Measurements from ENCODE around the gene FMO2.
A peak's percentile ranks its signal among the peaks of the same experiment; 100 is the strongest.
"Not testable (repeated sequence)": the region's sequence is repeated elsewhere in the genome, so short reads cannot be mapped to it uniquely, and the experiment has no call there.

The FMO2 gene

DNA sequence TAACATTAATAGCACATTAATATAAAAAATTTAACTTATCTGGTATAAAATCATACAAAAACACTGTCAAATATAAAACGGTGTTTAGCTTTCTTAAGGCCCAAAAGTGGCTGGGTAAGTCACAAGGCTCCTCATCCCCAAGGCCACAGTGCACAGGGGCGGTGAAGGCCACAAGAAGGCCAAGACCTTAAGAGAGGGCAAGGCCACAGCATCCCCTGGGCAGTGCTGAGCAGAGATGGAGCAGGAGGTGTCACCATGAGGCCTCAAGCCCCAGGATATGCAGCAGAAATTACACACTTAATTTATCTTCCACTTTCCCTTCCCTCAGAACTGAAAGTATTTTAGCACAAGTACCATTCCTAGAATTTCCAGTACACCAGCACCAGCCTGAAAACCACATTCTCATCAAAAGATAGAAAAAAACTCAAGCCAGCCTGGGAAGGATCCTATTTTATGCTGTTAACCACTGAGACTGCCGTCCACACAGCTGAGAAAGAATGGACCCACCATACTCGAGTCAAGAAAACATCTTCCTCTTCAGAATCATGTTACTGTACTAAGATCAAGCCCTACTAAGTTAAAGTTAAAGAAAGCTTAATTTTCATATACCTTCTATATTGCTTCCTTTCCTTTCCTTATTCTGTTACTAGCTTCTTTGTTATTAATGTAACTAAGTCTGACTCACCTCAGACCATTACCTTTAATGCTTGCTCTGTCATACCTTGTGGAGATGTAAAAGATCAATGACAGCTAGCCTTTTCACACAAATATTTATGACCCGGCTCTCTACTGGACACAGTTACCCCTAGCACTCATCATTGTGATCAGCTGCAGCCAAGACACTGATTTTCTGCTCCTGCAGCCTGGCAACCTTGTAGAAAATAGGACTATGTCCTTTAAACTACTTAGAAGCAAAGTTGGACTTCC, 36.8 kb downstream of the FMO2 start:
- no peak for DNase-seq

DNA sequence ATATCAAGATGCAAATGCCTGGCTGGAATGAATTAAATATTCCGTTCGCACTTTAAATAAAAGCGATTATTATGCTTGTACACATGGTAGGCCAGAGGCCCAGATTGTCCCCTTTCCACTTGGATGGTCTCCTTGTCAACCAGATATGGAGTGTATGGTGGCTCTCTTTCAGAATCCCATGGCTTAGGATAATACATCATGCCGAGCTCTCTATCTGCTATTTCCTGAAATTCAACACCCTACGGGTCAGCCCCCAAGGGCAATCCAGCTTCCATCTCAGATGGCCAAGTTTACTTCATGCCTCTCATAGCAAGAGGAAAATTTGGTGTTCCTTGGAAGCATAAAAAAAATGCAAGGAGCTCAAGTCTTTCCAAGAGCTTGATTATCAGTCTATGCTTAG, 37.8 kb downstream of the FMO2 start:
- no peak for DNase-seq

DNA sequence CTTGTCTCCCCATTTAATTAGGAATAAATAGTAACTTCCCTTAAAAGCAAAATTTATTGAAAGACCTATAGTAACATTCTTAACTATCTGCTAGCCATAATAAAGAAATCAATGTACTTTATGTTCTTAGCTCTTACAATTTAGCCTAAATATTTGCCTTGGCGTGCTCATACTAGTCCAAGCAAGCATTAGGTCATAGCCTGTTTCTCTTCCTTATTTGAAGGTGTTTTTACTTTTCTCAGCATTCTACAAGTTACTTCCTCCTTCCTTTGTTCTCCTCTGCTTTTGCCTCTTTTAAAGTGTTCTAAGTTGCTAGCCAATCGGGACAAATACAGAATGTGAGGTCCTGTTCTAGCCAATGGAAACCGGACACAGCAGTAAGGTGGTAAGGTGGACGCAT, 39.2 kb downstream of the FMO2 start:
- DNase-seq = not testable (repeated sequence)

DNA sequence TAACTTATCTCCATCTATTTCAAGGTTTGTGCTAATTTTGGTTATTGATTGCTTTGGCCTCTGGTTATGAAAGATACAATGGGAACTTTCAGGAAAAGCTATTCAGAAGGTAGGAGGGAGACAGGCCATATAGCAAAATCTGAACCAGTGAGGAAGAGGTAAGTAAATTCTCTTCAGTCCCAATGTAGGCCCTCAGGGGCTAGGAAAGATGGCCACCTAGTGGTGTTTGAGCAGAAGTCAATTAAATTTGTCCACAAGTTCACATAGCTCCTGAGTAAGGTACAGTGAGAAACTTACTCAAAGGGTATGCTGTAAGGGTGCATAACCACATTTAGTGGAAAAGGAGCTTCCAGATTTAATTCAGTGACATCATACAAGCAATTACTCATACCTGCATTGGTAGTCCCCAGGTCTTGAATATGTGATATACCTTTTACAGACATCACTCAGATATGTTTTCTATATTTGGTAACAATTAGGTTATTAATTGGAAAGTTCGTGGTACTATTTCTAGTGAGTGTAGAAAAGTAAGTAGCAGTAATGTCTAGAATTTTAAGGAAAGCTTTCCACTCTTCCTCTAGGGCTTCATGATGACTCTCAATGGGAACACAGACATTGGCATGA, 41.8 kb downstream of the FMO2 start:
- no peak for DNase-seq

DNA sequence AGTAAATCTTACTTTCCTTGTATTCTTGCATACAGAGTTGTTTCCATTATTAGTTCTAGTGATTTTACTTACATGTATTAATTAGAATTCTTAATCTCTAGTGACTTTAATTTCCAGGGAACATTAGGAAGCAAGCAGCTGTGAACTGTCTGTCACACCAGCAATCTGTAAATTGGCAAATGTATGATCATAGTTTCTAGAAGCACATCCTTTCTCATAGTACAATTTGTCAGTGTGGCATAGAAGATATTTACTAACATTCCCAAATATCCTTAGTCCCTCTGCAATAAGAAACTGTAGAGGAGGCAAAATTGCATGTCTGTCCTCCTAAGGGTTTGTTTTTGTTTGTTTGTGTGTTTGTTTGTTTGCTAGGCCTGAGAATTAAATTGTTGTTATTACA, 46.2 kb downstream of the FMO2 start:
- DNase-seq = no peak

DNA sequence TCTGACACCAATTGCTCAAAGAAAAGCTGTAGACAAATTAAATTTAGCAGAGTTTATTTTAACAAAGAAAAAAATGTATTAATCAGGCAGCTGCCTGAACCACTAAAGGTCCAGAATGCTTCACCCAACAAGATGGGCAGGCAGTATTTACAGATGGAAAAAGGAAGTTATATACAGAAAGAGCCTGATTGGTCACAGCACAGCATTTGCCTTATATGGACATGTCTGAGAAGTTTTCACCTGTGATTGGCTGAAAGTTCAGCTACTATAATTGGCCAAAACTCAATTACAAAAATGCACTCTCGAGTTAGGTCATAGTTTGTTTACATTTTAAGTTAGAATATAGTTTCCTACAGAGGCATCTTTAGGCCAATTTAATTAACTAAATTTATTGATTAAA, 48.1 kb downstream of the FMO2 start:
- no peak for DNase-seq

DNA sequence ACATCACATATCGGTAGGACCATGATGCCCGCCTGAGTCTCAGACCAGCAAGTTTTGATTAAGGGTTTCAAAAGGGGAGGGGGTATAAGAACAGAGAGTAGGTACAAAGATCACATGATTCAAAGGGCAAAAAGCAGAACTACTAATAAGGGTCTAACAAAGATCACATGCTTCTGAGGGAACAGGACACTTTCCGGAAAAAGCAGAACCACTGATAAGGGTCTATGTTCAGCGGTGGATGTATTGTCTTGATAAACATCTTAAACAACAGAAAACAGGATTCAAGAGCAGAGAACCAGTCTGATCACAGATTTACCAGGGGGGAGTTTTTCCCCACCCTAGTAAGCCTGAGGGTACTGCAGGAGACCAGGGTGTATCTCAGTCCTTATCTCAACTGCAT, 51.1 kb downstream of the FMO2 start:
- DNase-seq = not testable (repeated sequence)

DNA sequence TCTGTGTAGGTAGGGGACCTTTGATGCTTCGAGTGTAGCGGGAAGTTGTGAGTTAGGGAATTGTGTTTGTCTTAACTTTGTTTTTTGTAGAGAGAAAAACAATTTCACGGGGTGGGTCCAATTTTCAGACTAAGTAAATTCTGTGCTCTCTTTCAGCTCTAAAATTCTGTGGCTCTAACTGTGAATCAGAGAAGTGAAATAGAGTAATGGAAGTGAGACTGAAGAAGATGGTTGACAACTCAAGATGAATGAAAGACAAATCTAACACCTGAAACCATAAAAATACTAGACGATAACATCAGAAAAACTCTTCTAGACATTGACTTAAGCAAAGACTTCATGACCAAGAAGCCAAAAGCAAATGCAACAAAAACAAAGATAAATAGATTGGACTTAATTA, 58.8 kb downstream of the FMO2 start:
- DNase-seq = no peak

DNA sequence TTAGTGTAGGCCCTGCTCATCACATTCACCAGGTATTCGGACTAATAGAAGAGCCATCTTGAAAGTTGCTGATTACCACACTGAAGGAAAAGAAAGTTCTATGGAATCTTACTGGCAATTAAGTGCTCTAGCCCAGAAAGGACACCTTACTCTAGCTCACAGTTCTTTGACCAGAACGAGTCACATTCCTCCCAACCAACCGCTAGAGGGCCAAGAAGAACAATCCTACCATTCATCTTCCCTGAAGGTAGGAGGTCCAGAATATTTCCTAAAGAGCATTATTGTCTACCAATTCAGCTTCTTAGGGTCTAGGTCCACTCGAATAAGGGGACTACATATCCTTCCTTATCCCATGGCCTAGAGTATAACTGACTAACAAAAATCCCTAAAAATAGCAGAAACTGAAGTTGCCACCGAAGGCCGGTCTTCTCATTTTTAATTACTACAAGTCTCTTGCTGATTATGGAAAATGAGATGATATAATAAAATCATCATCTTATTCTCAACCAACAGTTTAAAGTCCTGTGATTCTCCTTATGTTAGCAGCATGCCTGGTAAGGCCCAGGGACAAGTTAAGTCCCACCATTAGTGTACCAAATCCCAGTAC, 60.5 kb downstream of the FMO2 start:
- DNase-seq = no peak

DNA sequence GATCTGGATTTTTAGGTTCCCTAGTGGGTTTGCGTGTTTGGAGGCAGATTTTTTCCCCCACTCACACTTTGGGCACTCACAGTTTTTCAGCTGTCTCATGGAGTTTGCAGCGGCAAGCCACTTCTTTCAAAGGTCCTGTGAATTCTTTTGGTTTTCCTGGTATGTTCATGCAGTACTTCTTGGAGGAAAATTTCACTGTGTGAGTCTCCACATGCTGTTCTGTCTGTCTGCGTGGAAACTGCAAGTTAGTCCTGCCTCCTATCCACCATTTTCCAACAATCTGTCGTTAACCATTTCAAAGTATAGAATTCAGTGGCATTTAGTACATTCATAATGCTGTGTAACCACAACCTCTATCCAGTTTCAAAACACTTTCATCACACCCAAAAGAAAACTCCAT, 62.4 kb downstream of the FMO2 start:
- DNase-seq = no peak

DNA sequence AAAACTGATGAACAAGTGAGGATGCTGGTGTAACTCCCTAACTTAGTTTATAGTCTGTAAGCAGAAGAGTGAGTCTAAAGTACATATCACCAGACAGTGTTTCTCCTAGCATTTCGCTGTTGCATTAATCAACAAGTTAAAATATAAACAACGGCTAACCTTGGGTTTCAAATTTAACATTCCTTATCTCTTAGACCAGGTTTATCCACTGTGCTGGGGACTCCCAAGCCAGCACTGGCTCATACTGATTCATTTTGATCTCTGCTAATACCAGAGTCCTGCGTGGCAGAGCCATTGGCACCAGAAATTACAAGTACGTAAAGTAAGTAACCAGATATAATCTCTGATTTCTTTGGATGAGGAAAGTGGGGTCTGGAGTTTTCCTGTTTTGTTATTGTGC, 63.2 kb downstream of the FMO2 start, which contains the start of gene FMO1:
Gene FMO1 (plus strand): TSS at position 193 of the 400 bp plus-strand sequence. CDS start 9,594 bp downstream, outside the sequence.
- no peak for DNase-seq

DNA sequence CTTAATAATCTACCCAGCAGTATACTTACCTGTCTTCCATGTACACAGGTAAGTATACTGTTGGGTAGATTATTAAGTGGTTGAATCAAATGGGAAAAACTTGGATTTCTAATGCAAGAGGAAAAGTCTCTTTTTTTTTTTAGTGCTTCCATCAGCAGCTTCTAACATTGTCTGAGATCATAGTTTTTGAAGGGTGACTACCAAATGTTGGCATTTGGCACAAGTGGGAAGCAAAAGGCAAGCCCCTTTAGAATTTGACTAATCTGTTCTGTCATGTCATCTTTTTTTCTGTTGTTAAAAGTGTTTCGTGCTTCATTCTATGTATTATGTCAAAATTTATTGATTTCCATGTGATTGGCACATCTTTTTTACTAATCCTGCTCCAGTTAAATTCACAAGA, 63.7 kb downstream of the FMO2 start:
- no peak for DNase-seq

DNA sequence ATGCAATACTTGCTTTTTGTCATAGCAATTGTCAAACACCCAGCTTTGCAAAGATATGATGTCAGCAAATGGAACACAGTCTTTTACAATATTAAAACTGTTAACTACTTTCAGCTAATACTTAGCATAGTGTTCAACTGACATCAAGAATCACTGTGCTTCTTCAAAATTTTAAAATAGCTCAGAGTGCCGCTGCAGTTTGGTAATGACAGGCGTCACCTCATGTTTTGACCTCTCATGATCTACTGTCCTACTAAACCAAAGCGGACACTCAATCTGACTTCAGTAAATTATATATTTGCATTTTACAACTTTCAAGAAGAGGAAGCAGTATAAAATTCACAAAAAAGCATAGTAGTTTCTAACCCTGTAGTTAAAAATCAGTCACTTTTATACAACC, 65.2 kb downstream of the FMO2 start:
- DNase-seq = no peak

DNA sequence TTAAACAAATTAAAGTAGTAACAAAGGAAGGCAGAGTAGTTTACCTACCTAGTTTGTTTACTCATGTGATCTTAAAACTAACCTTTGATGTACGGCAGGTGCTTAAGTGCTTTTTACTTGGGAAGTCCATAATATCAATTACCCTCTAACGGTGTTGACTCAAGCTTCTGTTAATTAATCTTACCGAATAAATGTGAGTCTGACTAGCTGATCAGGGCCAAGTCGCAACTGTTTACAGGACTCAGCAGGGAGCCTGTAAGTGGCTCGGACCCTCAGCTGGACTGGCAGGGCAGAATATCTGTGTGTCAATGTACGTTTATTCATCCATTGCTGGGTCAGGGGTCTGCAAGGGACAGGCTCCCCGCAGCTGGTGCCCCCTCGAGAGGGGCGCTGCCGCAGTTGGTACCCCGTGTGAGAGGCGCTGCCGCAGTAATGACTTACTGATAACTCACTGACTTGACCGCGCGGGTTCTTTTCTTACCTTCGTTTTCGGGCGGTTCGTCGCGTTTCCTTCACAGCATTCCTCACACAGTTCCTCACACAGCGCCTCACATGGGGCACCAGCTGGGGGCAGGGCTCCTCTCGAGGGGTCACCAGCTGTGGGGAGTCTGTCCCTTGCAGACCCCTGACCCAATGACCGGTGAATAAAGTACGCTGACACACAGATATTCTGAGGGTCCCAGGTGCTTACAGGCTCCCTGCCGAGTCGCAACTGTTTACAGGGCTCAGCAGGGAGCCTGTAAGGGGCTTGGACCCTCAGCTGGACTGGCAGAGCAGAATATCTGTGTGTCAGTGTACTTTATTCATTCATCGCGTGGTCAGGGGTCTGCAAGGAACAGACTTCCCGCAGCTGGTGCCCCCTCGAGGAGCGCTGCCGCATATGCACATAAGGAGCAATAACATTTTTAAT, 66.2 kb downstream of the FMO2 start:
- peak; percentile 1 to 14 for DNase-seq

DNA sequence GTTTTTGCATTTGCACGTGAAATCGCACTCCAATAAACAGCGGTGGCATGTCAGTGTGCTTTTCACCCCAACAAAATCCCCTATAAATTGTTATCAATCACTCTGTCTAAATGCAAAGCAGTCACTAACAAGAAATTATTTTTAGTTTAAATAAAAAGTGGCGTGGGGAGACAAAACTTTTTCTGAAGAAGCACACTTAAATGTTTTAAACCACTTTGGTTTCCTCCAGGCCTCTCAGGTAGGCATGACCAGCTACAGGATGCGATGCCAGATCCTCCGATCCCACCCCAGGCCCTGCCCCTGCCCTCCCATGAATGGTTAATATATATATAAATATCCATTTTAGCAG, 66.8 kb downstream of the FMO2 start:
- no peak for DNase-seq

DNA sequence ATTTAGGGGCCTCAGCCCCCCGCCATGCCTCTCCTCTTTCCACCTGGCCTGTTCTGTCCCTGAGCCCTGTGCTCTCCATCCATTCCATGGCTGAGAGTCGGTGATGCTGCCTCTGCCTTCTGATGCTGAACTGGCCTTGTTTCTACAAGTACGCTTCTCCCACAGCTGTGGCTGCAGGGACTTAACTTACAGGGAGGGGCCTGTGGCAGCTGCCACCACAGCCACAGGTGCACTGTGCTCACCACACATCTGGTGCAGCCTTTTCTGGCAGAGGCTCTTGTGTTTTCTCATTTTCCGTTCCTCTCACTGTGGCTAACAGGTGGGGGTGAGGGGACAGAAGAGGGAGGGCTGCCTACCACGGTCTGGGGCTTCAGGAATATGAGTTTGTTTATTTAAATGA, 67.4 kb downstream of the FMO2 start:
- DNase-seq = no peak

DNA sequence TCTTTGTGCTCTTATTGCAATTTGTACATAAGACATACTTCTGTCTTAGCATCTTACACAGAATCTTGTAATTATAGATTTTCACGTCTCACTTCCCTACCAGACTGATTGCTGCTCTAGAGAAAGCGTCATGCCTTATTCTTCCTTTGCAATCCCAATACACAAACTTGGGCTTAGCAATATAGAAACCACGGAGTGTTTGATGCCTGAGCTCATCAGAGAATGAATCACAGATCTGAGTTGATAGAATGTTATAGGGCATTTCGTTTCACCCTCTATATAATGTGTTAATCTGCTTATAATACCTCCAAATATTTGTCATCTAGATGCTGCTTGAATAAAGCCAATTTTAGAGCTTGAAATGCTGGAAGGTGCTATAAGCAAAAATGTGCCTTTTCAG, 69.8 kb downstream of the FMO2 start:
- DNase-seq = no peak

DNA sequence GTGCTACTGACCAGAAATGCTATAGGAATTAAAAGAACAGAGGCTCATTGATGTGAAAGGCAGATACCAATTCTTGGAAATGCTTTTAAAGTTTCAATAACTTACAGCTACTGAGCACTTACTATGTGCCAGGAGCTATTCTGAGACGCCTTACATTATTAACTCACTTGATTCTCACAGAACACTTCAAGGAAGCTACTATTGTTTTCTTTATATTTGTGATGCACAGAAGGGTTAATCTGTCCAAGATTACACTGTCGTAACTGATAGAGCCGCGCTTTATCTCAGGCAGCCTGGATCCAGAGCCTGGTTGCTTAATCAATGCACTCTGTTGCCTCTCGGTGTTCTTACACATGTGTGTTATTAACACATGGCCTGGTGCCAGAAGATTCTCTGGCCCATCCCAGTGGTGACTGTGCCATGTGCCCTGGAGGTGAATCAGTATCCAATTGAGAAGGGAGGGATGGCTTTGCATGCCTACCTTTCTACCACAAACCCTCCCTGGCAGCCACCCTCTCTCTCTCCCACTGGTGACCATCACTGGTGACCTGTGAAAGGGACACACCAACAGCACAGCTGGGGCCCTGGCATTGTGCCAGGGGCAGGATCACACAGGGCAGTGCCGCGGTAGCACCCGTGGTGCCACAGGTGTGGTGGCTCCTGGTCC, 72.0 kb downstream of the FMO2 start:
- DNase-seq = no peak

DNA sequence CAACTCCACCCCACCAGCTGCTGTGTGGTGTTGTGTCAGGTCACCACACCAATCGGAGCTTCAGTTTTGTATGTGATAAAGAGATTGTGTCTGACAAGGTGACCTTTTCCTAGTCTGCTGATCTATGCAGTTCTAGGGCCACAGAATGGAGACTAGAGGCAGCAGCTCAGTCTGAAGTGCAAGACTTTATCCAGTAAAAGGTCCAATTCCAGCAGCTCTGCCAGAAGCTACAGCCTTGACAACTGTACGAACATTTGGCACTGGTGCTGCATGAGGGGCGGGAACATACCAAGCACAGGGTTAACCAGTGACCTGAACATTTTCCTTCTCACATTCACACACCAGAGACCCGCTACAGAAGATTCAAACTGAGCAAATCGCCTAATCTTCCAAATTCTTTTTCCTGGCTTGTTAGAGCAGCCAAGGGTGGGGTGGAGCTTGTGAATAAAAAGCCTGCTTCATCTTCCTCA, 72.5 kb downstream of the FMO2 start:
- no peak for DNase-seq

DNA sequence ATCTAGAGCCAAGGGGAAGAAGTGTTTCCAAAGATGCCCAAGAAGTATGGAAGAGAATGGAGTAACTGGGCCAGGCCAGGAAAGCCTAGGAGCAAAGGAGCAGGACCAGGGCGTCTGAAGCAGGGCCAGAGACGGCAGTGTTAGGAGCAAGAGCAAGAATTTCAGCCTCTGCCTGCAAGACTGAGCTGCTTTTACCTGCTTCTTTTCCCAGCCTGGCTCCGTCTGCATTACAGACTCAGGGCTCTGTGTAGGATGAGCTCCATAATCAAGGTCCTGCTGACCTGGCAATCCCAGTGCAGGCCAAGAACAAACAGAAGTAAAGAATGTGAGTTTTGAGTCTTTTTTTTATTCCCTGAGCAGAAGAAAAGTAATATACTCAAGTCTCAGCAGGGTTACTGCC, 73.3 kb downstream of the FMO2 start:
- DNase-seq = no peak

DNA sequence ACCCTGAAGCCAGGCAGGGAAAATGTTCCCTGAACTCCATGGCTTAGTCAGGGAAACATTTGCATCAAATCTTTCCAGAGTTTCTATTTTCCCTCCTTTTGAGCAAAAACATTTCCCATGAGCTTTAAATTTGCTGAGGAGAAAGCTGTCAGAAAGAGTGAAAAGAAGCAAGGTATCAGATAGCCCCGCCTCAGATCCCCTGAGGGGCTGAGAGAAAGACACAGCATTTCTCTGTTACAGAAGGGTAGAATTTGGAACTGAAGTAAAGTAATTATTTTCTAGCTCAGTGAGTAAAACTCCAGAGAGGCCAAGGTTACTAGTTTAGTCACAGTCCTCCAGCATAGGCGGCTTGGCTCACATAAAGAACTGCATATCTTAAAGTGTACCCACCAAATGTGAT, 73.8 kb downstream of the FMO2 start:
- DNase-seq = no peak

All from stimulated activated CD4-positive, alpha-beta T cell treated with anti-CD3 and anti-CD28 coated beads, Interleukin-4, amount 100 ng/mL, for 4 hours (primary cell).